GM19324 (cell line): ENCODE results near the gene PLA2G2D.

Experiments
- ATAC-seq: cut with Tn5 transposase; IDR thresholded peaks from one replicate; pipeline ENCODE4 v1.9.1; 2021; ENCODE audit warnings: mild to moderate bottlenecking, moderate library complexity; ENCODE audit not compliant: unreplicated experiment, low FRiP score

Gene PLA2G2D

GRCh38 chr1:20119347-20119746 is at the start of gene PLA2G2D:
Gene PLA2G2D (minus strand): TSS chr1:20119536. CDS start chr1:20119498, 38 bp downstream.
- no peak for ATAC-seq

DNA sequence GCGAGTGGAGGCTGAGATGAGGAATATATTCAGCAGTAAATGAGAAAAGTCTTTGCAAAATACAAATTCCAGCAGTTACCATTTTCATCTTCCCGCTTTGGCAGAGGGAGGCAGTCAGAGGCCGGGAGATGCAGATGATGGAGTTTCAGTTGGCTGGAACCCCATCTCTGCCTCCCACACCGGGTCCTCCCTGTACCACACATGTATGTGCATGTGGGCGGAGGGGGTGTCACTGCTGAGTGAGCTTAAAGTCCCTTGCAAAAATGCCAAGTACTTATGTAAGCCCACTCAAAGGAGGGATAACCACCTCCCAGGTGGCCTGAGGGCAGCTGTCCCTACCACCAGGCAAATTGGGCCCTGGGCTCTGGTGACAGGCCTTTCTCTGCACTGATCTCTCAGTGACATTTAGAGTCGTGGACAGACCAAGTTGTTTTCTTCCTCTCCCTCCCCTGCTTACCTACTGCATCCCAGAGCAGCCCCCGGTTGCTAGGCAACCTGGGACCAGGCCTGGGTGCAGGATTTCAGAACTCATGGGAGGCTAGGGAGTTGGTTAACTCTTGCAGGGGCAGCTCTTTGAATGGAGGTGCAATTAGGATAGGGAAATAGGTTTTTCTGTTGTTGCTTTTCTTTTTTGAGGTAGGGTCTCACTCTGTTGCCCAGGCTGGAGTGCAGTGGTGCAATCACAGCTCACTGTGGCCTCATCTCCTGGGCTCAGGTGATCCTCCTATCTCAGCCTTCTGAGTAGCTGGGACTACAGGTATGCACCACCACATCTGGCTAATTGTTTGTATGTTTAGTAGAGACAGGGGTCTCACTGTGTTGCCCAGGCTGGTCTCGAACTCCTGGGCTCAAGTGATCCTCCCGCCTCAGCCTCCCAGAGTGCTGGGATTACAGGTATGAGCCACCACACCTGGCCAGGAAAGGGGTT is 49.5 kb upstream of the PLA2G2D start:
- no peak for ATAC-seq

DNA sequence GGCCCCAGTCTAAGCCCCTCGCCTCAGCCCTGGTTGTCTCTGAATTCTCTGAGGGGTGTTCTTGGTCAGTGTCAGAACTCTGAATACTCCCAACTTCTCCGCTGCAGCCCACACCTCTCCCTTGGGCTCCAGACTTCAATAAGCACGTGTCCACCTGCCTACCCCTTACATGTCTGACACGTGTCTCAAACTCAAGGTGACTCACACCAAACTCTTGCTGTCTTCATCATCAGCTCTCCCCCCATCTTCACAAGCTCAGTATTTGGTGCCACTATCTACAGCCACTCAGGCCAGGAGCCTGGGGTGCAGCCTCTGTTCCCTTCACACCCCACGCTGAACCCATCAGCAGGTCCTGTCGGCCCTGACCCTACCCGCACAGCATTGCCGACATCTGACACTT is 47.8 kb upstream of the PLA2G2D start:
- ATAC-seq: no peak

GRCh38 chr1:20166051-20166450 is 46.7 kb upstream of the PLA2G2D start:
- no peak for ATAC-seq

GRCh38 chr1:20165522-20165951 is 46.2 kb upstream of the PLA2G2D start:
- no peak for ATAC-seq

DNA sequence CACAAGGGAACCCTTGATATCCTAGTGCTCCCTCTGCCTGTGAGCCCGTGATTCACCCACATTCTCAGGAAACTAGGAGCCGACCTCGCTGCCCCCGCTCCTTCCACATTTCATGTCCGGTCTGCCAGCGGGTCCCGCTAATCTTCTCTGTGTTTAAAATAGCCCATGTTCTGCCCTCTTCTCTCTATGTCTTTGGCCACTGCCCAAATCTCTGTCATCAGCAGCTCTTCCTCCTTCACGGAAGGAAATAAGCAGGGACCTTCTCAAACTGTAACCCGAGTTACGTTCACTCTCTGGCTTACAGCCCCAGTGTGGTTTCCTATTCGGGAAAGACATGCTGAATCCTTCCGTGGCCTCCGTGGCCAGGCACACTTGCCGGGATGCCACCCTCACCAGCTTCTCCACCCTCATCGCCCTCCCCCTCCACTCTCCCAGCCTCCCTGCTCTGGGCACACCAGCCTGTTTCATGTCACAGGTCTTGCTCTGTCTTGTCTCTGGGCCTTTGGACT is 45.4 kb upstream of the PLA2G2D start:
- no peak for ATAC-seq

- no peak for ATAC-seq
Measured at GRCh38 chr1:20160034-20160433, 40.7 kb upstream of the PLA2G2D start.

GRCh38 chr1:20158358-20159070 is 39.2 kb upstream of the PLA2G2D start:
- no peak for ATAC-seq

GRCh38 chr1:20154301-20154831 is 35.0 kb upstream of the PLA2G2D start:
- ATAC-seq: no peak

GRCh38 chr1:20153000-20153418 is 33.7 kb upstream of the PLA2G2D start:
- no peak for ATAC-seq

- no peak for ATAC-seq
Measured at GRCh38 chr1:20152599-20152930, 33.2 kb upstream of the PLA2G2D start.

DNA sequence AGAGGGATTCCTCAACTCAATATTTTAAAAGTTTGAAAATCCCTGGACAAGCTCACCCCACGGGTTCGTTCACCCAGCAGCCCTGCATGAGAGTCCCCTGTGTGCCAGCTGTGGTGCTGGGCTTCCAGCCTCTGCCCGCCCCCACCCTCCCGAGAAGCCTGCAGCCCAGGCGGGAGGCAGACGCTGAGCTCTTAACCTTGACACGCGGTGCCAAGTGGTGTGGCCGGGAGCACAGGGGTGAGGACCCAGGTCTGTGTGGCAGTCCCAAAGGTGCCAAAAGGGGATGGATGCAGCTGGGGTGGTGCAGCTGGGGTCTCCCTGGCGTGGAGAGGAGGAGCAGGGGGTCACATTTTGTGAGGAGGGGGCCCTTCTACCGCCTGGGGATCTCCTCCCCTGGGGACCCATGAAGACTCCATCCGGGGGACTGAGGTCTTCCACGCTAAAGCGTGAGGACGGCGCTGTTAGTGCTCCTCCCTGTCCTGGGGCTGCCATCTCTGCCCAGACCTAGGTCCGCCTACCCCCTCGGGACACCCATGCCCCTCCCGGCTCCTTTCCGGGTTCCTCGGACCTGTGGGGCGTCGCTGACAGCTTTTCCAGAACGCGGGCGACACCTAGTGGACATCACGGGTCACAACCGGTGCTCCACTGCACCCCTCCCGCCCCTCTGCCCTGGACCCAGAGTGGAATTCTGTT is 32.7 kb upstream of the PLA2G2D start:
- ATAC-seq: no peak

GRCh38 chr1:20150969-20151368 is 31.6 kb upstream of the PLA2G2D start:
- ATAC-seq: no peak

DNA sequence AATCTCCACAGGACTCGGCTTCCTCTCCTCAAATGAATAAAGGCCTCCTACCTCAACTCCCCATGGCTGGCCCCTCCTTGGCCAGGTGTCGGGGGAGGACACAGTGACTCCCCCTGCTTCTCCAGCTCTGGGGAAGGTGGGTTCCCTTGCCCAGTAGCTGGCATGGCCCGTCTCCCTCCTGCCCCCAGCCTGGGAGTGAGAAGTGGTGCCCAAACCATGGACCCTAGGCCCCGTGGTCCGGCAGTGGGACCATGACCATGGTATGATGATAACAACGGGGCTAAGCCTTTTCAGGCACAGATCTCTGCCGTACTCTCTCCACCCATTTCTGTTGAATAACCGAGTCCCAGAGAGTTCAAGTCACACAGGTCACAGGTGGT is 31.0 kb upstream of the PLA2G2D start:
- no peak for ATAC-seq

- no peak for ATAC-seq
Measured at GRCh38 chr1:20149601-20150325, 30.4 kb upstream of the PLA2G2D start.

DNA sequence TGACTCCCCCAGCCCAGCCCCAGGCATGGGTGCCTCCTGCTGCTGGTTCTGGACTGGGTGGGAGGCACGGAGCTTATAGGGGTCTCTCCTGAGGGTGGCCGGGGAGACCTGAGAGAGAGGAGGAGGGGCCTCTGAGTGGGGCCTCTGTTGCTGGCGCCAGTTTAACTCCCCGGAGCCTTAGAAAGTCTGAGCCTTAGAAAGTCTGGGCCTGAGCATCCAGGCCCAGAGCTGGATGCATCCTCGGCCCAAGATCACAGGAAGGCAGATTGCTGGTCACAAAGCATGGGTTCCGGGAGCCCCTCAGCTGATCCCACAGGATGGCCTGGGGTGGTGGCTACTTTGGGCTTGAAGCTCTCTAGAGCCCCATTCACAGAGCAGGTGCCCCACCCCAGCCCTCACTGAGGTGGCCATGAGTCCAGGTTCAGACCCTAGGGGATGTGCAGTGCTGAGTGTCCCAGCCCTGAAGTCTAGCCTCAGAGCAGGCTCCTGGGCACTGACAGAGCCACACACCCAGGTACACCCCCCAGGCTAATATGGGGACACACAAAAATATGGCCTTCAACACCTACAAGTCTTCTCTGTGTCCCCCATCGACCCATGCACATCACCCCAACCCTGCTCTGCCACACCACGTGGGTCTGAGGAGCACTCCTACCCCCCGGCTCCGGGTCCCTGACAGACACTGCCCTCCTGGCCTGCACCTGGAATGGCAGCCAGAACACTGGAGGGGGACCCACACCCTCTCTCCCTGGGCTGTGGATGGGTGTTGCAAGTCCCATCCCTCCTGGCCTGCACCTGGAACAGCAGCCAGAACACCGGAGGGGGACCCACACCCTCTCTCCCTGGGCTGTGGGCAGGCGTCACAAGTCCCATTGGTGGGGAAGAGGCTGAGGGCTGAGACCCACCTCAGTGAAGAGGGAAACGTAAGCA is 29.5 kb upstream of the PLA2G2D start:
- ATAC-seq: no peak

DNA sequence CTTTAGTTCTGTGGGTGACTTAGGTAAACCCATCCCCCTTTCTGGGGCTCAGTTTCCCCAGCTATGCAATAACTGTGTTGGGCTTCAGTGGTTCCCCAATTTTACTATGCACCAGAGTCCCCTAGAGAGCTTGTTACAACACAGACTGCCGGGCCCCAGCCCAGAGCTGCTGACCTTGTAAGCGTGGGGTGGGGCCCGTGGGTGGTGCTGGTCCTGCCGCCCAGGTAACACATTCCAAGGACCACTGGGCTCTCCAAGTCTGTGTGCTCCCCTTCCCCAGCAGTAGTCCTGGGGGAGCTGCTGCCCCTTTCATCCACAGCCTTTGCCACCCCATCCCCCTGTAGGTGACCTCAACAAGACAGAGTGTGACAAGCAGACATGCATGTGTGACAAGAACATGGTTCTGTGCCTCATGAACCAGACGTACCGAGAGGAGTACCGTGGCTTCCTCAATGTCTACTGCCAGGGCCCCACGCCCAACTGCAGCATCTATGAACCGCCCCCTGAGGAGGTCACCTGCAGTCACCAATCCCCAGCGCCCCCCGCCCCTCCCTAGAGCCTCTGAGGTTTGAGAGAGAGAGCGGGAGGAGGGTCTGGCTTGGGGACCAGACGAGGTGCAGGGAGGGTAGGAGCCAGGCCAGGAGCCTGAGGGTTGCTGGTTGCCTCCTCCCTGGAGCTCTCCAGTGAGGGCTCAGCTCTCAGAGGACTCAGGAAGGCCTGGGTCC is 28.7 kb upstream of the PLA2G2D start:
- no peak for ATAC-seq
